GM23338 (cell line): Measurements from ENCODE around the gene HERC2. TPM values are rescaled to one million over a fixed set of nuclear protein-coding genes. Genes with fewer than 3 reads are reported as not detected.

ENCODE experiments used
- ATAC-seq: fragments of 200-7000 bp; cut with Tn5 transposase; 3 replicates; pipeline ENCODE4 v1.9.1; 2020
- DNase-seq: peaks from one replicate; pipeline ENCODE4 v3.0.0-alpha.2; 2015; ENCODE audit warnings: low spot score
- H2AFZ ChIP-seq: fragments of 200-600 bp; sonication (generic); 2 replicates; pipeline ENCODE4 v1.8.0; 2016; ENCODE audit warnings: antibody characterized with exemption, mild to moderate bottlenecking, moderate library complexity
- H3F3A ChIP-seq: fragments of 200-600 bp; sonication (generic); replicated peaks from 2 replicates; pipeline ENCODE4 v1.8.0; 2017; ENCODE audit warnings: antibody characterized with exemption, mixed run types, low read depth
- H3K27ac ChIP-seq: fragments of 200-600 bp; sonication (generic); 2 replicates; pipeline ENCODE4 v1.6.1; 2016; ENCODE audit warnings: low read depth
- H3K27me3 ChIP-seq: fragments of 200-600 bp; sonication (generic); 2 replicates; pipeline ENCODE4 v1.8.0; 2016; ENCODE audit warnings: mild to moderate bottlenecking, mixed run types, moderate library complexity; ENCODE audit not compliant: insufficient read depth
- H3K36me3 ChIP-seq: fragments of 200-600 bp; sonication (generic); 2 replicates; pipeline ENCODE4 v1.8.0; 2016; ENCODE audit warnings: mild to moderate bottlenecking; ENCODE audit not compliant: insufficient read depth
- H3K4me1 ChIP-seq: fragments of 200-600 bp; sonication (generic); 2 replicates; pipeline ENCODE4 v1.8.0; 2016; ENCODE audit warnings: mild to moderate bottlenecking, moderate library complexity; ENCODE audit not compliant: insufficient read depth
- H3K4me2 ChIP-seq: fragments of 200-600 bp; sonication (generic); 2 replicates; pipeline ENCODE4 v1.7.1; 2017; ENCODE audit warnings: mixed run types
- H3K4me3 ChIP-seq: fragments of 200-600 bp; sonication (generic); 2 replicates; pipeline ENCODE4 v1.6.1; 2016; ENCODE audit warnings: mixed run types
- H3K79me2 ChIP-seq: fragments of 200-600 bp; sonication (generic); replicated peaks from 2 replicates; pipeline ENCODE4 v1.8.0; 2017; ENCODE audit warnings: mild to moderate bottlenecking; ENCODE audit not compliant: insufficient read depth
- H3K9me2 ChIP-seq: fragments of 200-600 bp; sonication (generic); 2 replicates; pipeline ENCODE4 v1.8.0; 2017; ENCODE audit not compliant: insufficient read depth
- H4K20me1 ChIP-seq: fragments of 200-600 bp; sonication (generic); replicated peaks from 2 replicates; pipeline ENCODE4 v1.8.0; 2017; ENCODE audit warnings: mild to moderate bottlenecking; ENCODE audit not compliant: insufficient read depth
- H3K27ac Mint-ChIP-seq: 2 replicates; pipeline ENCODE4 v1.8.0; 2020; ENCODE audit warnings: inconsistent platforms, mild to moderate bottlenecking, moderate library complexity, mixed read lengths
- H3K27me3 Mint-ChIP-seq: 3 replicates; pipeline ENCODE4 v1.8.0; 2022; ENCODE audit warnings: low read depth, mild to moderate bottlenecking, moderate library complexity, mixed read lengths, inconsistent platforms; ENCODE audit not compliant: insufficient read depth, poor library complexity
- H3K36me3 Mint-ChIP-seq: 3 replicates; pipeline ENCODE4 v1.8.0; 2021; ENCODE audit warnings: low read depth, mild to moderate bottlenecking, inconsistent platforms, moderate library complexity, mixed read lengths
- H3K4me1 Mint-ChIP-seq: 3 replicates; pipeline ENCODE4 v1.8.0; 2020; ENCODE audit warnings: mild to moderate bottlenecking, inconsistent platforms, mixed read lengths
- H3K4me3 Mint-ChIP-seq: 3 replicates; pipeline ENCODE4 v1.8.0; 2021; ENCODE audit warnings: moderate library complexity, mild to moderate bottlenecking, inconsistent platforms, mixed read lengths
- H3K9me3 Mint-ChIP-seq: 3 replicates; pipeline ENCODE4 v1.8.0; 2020; ENCODE audit warnings: moderate library complexity, mild to moderate bottlenecking, inconsistent platforms, mixed read lengths
- CREB1 ChIP-seq: fragments of 250-450 bp; sonication (Bioruptor Pico); IDR thresholded peaks from 2 replicates; pipeline ENCODE4 v1.5.0; 2020; ENCODE audit warnings: low read depth, mild to moderate bottlenecking, moderate library complexity
- EZH2 ChIP-seq: fragments of 200-600 bp; sonication (generic); IDR thresholded peaks from one replicate; pipeline ENCODE4 v1.8.0; 2017; ENCODE audit warnings: antibody characterized with exemption, mild to moderate bottlenecking, low read depth; ENCODE audit not compliant: unreplicated experiment
- EZH2phosphoT487 ChIP-seq: fragments of 200-600 bp; sonication (generic); IDR thresholded peaks from one replicate; pipeline ENCODE4 v1.8.1; 2018; ENCODE audit warnings: antibody characterized with exemption; ENCODE audit not compliant: unreplicated experiment
- JUNB ChIP-seq: IDR thresholded peaks from one replicate; pipeline ENCODE4 v1.6.1; 2016; ENCODE audit warnings: antibody characterized with exemption; ENCODE audit not compliant: unreplicated experiment
- NANOG ChIP-seq: IDR thresholded peaks from 2 replicates; pipeline ENCODE4 v1.6.1; 2016; ENCODE audit warnings: antibody characterized with exemption, borderline replicate concordance
- POLR2AphosphoS5 ChIP-seq: IDR thresholded peaks from 2 replicates; pipeline ENCODE4 v1.6.1; 2016; ENCODE audit warnings: antibody characterized with exemption, low read depth
- STAT1 ChIP-seq: IDR thresholded peaks from one replicate; pipeline ENCODE4 v1.6.1; 2016; ENCODE audit warnings: antibody characterized with exemption; ENCODE audit not compliant: unreplicated experiment
- ZNF114 ChIP-seq: fragments of 250-450 bp; sonication (Bioruptor Pico); IDR thresholded peaks from 2 replicates; pipeline ENCODE4 v1.5.0; 2020; ENCODE audit warnings: mild to moderate bottlenecking, moderate library complexity
- ZNF331 ChIP-seq: fragments of 250-450 bp; sonication (Bioruptor Pico); IDR thresholded peaks from 2 replicates; pipeline ENCODE4 v1.5.0; 2020; ENCODE audit warnings: low read depth, mild to moderate bottlenecking, moderate library complexity
- polyA plus RNA-seq: library from polyadenylated mRNA; unstranded; fragments of >200 nt; fragmentation: Nextera tagmentation; extraction: Ambion mirVana; gene quantifications from 2 replicates; pipeline ENCODE4 v1.2.1, GENCODE V29; 2016
- total RNA-seq: library from RNA; depleted of rRNA; stranded (reverse); fragments of >200 nt; shearing (Covaris generic); gene quantifications from 2 replicates; pipeline ENCODE4 v1.2.3, GENCODE V29; 2014
- TF ChIP-seq, protein P1 (sequence below): fragments of 250-450 bp; sonication (Bioruptor Pico); IDR thresholded peaks from 2 replicates; pipeline ENCODE4 v1.5.0; 2020; ENCODE audit warnings: mild to moderate bottlenecking, moderate library complexity
- TF ChIP-seq, protein P2 (sequence below), 2 experiments: fragments of 200-600 bp in 1 of 2; sonication (generic) in 1 of 2; conservative IDR thresholded peaks; 2 replicates each; pipeline versions ENCODE4 v1.5.1 to v1.6.1; 2016 to 2017; ENCODE audit warnings: antibody characterized with exemption in 2 of 2, low read depth in 2 of 2, mild to moderate bottlenecking in 2 of 2, moderate library complexity in 1 of 2
- TF ChIP-seq, protein P3 (sequence below): IDR thresholded peaks from one replicate; pipeline ENCODE4 v1.6.1; 2018; ENCODE audit warnings: antibody characterized with exemption; ENCODE audit not compliant: unreplicated experiment
- TF ChIP-seq, protein P4 (sequence below): IDR thresholded peaks from 2 replicates; pipeline ENCODE4 v1.6.1; 2016; ENCODE audit warnings: antibody characterized with exemption

HERC2 gene
- total and polyA plus RNA-seq, 2 experiments from 2014 or later: 71.3 to 80.7 TPM

DNA sequence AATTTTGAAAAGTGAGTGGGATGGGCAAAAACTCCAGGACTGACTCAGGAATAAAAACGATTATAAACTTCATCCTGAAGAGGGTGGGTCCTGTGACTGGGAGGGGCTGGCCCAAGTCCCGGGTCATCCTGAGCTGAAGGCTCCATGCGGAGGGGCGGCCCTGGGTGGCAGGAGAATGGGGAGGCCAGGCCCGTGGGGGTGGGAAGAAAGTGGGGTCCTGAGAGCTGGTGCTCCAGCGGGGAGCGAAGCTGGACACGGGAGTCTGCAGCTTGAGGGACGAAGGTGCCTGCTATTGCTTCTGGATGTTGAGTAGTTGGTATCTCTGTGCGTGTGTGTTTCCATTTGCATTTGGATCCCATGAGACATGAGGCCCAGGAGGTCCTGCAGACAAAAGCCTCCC, 218.1 kb downstream of the HERC2 start:
- no peaks in the 10 kb centered on the region for H3K36me3 ChIP-seq
- Mint-ChIP-seq H3K36me3 (no peaks in the 10 kb centered on the region; the same call in 2 of the 3 replicates), H3K27ac (no peak overlapping the region), H3K4me3 (no peak overlapping the region; the same call in 2 of the 3 replicates), H3K27me3 (peaks cover 62% of the 10 kb centered on the region), H3K4me1 (peaks cover 18% of the 10 kb centered on the region), H3K9me3 (peaks cover 4% of the 10 kb centered on the region; the same call in 1 of the 3 replicates)
- H2AFZ ChIP-seq: no peak overlapping the region
- H3K4me1 ChIP-seq: peaks cover 4% of the 10 kb centered on the region
- H3K79me2 ChIP-seq: no peaks in the 10 kb centered on the region
- ATAC-seq (no peak), DNase-seq (no peak)
- no peak overlapping the region for H3K4me3 ChIP-seq
- no peaks in the 10 kb centered on the region; the same call in 1 of the 2 replicates for H3F3A ChIP-seq
- no peak overlapping the region for H3K27ac ChIP-seq
- no peaks in the 10 kb centered on the region for H4K20me1 ChIP-seq
- H3K9me2 ChIP-seq: no peaks in the 10 kb centered on the region
- TF ChIP-seq CREB1 (CRISPR knock-in tag): no peak
- no peak for TF ChIP-seq JUNB
- no peak for TF ChIP-seq NANOG
- no peak for TF ChIP-seq STAT1
- TF ChIP-seq, protein P1, sequence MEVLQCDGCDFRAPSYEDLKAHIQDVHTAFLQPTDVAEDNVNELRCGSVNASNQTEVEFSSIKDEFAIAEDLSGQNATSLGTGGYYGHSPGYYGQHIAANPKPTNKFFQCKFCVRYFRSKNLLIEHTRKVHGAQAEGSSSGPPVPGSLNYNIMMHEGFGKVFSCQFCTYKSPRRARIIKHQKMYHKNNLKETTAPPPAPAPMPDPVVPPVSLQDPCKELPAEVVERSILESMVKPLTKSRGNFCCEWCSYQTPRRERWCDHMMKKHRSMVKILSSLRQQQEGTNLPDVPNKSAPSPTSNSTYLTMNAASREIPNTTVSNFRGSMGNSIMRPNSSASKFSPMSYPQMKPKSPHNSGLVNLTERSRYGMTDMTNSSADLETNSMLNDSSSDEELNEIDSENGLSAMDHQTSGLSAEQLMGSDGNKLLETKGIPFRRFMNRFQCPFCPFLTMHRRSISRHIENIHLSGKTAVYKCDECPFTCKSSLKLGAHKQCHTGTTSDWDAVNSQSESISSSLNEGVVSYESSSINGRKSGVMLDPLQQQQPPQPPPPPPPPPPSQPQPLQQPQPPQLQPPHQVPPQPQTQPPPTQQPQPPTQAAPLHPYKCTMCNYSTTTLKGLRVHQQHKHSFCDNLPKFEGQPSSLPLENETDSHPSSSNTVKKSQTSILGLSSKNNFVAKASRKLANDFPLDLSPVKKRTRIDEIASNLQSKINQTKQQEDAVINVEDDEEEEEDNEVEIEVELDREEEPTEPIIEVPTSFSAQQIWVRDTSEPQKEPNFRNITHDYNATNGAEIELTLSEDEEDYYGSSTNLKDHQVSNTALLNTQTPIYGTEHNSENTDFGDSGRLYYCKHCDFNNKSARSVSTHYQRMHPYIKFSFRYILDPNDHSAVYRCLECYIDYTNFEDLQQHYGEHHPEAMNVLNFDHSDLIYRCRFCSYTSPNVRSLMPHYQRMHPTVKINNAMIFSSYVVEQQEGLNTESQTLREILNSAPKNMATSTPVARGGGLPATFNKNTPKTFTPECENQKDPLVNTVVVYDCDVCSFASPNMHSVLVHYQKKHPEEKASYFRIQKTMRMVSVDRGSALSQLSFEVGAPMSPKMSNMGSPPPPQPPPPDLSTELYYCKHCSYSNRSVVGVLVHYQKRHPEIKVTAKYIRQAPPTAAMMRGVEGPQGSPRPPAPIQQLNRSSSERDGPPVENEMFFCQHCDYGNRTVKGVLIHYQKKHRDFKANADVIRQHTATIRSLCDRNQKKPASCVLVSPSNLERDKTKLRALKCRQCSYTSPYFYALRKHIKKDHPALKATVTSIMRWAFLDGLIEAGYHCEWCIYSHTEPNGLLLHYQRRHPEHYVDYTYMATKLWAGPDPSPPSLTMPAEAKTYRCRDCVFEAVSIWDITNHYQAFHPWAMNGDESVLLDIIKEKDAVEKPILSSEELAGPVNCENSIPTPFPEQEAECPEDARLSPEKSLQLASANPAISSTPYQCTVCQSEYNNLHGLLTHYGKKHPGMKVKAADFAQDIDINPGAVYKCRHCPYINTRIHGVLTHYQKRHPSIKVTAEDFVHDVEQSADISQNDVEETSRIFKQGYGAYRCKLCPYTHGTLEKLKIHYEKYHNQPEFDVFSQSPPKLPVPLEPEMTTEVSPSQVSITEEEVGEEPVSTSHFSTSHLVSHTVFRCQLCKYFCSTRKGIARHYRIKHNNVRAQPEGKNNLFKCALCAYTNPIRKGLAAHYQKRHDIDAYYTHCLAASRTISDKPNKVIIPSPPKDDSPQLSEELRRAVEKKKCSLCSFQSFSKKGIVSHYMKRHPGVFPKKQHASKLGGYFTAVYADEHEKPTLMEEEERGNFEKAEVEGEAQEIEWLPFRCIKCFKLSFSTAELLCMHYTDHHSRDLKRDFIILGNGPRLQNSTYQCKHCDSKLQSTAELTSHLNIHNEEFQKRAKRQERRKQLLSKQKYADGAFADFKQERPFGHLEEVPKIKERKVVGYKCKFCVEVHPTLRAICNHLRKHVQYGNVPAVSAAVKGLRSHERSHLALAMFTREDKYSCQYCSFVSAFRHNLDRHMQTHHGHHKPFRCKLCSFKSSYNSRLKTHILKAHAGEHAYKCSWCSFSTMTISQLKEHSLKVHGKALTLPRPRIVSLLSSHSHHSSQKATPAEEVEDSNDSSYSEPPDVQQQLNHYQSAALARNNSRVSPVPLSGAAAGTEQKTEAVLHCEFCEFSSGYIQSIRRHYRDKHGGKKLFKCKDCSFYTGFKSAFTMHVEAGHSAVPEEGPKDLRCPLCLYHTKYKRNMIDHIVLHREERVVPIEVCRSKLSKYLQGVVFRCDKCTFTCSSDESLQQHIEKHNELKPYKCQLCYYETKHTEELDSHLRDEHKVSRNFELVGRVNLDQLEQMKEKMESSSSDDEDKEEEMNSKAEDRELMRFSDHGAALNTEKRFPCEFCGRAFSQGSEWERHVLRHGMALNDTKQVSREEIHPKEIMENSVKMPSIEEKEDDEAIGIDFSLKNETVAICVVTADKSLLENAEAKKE (CRISPR knock-in tag): no peak
- TF ChIP-seq, protein P2, sequence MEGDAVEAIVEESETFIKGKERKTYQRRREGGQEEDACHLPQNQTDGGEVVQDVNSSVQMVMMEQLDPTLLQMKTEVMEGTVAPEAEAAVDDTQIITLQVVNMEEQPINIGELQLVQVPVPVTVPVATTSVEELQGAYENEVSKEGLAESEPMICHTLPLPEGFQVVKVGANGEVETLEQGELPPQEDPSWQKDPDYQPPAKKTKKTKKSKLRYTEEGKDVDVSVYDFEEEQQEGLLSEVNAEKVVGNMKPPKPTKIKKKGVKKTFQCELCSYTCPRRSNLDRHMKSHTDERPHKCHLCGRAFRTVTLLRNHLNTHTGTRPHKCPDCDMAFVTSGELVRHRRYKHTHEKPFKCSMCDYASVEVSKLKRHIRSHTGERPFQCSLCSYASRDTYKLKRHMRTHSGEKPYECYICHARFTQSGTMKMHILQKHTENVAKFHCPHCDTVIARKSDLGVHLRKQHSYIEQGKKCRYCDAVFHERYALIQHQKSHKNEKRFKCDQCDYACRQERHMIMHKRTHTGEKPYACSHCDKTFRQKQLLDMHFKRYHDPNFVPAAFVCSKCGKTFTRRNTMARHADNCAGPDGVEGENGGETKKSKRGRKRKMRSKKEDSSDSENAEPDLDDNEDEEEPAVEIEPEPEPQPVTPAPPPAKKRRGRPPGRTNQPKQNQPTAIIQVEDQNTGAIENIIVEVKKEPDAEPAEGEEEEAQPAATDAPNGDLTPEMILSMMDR (conservative IDR thresholded peaks at IDR 0.05; ENCODE audit: low read depth in 2 of 2): no peak
- TF ChIP-seq ZNF114: no peak
- no peak for TF ChIP-seq POLR2AphosphoS5
- TF ChIP-seq, protein P3, sequence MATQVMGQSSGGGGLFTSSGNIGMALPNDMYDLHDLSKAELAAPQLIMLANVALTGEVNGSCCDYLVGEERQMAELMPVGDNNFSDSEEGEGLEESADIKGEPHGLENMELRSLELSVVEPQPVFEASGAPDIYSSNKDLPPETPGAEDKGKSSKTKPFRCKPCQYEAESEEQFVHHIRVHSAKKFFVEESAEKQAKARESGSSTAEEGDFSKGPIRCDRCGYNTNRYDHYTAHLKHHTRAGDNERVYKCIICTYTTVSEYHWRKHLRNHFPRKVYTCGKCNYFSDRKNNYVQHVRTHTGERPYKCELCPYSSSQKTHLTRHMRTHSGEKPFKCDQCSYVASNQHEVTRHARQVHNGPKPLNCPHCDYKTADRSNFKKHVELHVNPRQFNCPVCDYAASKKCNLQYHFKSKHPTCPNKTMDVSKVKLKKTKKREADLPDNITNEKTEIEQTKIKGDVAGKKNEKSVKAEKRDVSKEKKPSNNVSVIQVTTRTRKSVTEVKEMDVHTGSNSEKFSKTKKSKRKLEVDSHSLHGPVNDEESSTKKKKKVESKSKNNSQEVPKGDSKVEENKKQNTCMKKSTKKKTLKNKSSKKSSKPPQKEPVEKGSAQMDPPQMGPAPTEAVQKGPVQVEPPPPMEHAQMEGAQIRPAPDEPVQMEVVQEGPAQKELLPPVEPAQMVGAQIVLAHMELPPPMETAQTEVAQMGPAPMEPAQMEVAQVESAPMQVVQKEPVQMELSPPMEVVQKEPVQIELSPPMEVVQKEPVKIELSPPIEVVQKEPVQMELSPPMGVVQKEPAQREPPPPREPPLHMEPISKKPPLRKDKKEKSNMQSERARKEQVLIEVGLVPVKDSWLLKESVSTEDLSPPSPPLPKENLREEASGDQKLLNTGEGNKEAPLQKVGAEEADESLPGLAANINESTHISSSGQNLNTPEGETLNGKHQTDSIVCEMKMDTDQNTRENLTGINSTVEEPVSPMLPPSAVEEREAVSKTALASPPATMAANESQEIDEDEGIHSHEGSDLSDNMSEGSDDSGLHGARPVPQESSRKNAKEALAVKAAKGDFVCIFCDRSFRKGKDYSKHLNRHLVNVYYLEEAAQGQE: no peak
- TF ChIP-seq EZH2: no peak
- no peak for TF ChIP-seq EZH2phosphoT487
- TF ChIP-seq ZNF331 (CRISPR knock-in tag): no peak
- TF ChIP-seq, protein P4, sequence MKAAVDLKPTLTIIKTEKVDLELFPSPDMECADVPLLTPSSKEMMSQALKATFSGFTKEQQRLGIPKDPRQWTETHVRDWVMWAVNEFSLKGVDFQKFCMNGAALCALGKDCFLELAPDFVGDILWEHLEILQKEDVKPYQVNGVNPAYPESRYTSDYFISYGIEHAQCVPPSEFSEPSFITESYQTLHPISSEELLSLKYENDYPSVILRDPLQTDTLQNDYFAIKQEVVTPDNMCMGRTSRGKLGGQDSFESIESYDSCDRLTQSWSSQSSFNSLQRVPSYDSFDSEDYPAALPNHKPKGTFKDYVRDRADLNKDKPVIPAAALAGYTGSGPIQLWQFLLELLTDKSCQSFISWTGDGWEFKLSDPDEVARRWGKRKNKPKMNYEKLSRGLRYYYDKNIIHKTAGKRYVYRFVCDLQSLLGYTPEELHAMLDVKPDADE: no peak
- H3K27me3 ChIP-seq: peaks cover 61% of the 10 kb centered on the region
- no peak overlapping the region for H3K4me2 ChIP-seq
